ENCODE results near the gene ZBED2. TPM values are rescaled to one million over a fixed set of nuclear protein-coding genes. Genes with fewer than 3 reads are reported as not detected.

Gene ZBED2
- total RNA-seq, 3 donors from 2014 or later, result not detected

GRCh38 chr3:111603679-111604078 is 8.5 kb upstream of the ZBED2 start:
- no peak for TF ChIP-seq CTCF (IDR thresholded peaks at IDR 0.05)
- Histone ChIP-seq H3K36me3 (ENCODE audit: low read depth) (no peaks in the 10 kb centered on the region), H3K4me3 (no peak overlapping the region), H3K4me1 (ENCODE audit: low read depth) (no peaks in the 10 kb centered on the region), H3K9me3 (no peaks in the 10 kb centered on the region)
- ATAC-seq (no peak), DNase-seq (no peak)
- intact Hi-C loops (cut with DNase I, micrococcal nuclease), result no loop called here

DNA sequence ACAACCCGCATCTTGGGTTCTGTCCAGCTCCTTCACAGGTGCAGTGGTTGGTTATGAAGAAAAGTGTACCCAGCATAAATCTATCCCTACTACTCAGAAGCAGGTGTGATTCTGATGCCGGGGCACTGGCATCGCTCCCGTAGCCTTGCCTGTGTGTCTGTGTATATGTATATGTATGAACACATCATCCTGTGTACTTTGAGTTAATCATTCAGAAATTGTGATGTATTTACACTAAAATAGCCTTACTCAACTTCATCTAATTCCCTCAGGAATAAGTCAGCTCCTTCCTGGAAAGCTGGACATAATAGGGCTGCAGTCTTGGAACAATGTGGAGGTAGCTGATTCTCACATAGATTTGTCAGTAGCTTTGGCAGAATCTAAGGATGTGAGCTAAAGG is 6.7 kb upstream of the ZBED2 start:
- Histone ChIP-seq H3K36me3 (ENCODE audit: low read depth) (no peaks in the 10 kb centered on the region), H3K9me3 (no peaks in the 10 kb centered on the region), H3K4me1 (ENCODE audit: low read depth) (no peaks in the 10 kb centered on the region), H3K4me3 (no peak overlapping the region)
- intact Hi-C loops (cut with DNase I, micrococcal nuclease), result no loop called here
- no peak for DNase-seq
- no peak for TF ChIP-seq CTCF (IDR thresholded peaks at IDR 0.05)
- ATAC-seq, result no peak

DNA sequence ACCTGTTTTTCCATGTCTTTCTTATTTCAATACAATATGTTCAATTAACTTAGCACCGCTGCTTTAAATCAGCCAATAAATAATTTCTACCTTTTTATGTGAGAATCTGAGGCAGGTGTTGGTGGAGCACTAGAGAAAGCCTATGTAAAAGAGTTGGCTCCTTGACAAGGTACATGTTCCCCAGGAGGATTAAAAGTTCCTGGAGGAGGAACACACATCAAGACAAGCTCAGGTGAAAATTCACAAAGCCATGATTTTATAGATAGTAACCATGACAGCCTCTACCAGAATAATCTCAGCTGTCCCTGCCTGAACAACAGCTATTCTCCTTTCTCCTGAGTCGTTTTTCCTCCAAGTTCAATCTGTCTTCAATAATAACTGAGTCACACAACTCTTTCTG is 3.4 kb upstream of the ZBED2 start:
- no peak for DNase-seq
- Histone ChIP-seq H3K4me3 (no peak overlapping the region), H3K36me3 (ENCODE audit: low read depth) (no peaks in the 10 kb centered on the region), H3K4me1 (ENCODE audit: low read depth) (no peaks in the 10 kb centered on the region), H3K9me3 (no peaks in the 10 kb centered on the region)
- intact Hi-C loops (cut with DNase I, micrococcal nuclease), result no loop called here
- no peak for ATAC-seq
- TF ChIP-seq CTCF (IDR thresholded peaks at IDR 0.05), result no peak

- no peak for TF ChIP-seq CTCF (IDR thresholded peaks at IDR 0.05)
- no peak overlapping the region for H3K4me3 ChIP-seq
- ATAC-seq, result no peak
- no peaks in the 10 kb centered on the region for H3K9me3 ChIP-seq
- DNase-seq, result no peak
- no peaks in the 10 kb centered on the region for H3K4me1 ChIP-seq (ENCODE audit: low read depth)
- H3K36me3 ChIP-seq (ENCODE audit: low read depth), result no peaks in the 10 kb centered on the region
- intact Hi-C loops (cut with DNase I, micrococcal nuclease), result no loop called here
Observed at GRCh38 chr3:111598139-111598538, 3.0 kb upstream of the ZBED2 start.

DNA sequence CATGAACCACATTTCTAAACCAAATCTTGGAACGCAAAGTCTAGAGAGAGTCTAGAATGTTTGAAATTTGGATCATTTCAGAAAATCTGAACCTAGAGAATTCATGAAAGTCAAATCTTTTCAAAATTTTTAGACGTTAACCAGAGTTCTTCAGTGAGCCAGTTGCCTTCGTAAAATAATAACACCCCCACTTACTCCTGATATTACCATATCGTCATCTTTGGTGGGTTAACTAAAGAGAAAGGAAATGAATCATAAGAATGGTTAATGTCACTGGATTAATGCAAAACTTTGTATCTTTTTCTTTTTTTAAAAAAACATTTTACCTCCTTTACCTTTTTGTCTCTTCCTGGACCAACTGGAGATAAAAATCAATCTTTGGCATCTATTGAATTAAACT is 1.2 kb upstream of the ZBED2 start:
- intact Hi-C loops (cut with DNase I, micrococcal nuclease), result no loop called here
- ATAC-seq (no peak), DNase-seq (no peak)
- Histone ChIP-seq H3K4me3 (no peak overlapping the region), H3K4me1 (ENCODE audit: low read depth) (no peaks in the 10 kb centered on the region), H3K36me3 (ENCODE audit: low read depth) (no peaks in the 10 kb centered on the region), H3K9me3 (no peaks in the 10 kb centered on the region)
- TF ChIP-seq CTCF (IDR thresholded peaks at IDR 0.05), result no peak

DNA sequence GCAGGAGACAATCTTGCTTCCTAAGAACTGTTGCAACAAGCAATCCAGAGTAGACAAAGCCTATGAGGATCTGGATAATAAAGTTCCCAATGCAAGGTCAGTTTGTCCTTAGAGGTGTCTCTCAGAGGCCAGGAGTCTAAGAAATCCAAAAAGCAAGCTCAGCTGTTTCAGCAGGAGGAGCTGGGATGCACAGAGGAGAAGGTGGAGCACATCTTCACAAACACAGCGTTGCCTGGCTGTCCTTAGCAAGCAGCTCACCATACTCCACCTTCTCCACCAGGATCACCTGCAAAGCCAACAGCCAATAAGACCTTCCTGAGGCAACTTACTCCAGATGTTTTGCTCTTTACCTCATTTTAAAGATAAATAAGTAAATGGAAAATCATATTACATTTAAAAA is 365 bp downstream of the ZBED2 start:
- ATAC-seq (no peak), DNase-seq (no peak)
- H3K36me3 ChIP-seq (ENCODE audit: low read depth), result no peaks in the 10 kb centered on the region
- intact Hi-C loops (cut with DNase I, micrococcal nuclease), result no loop called here
- no peak for TF ChIP-seq CTCF (IDR thresholded peaks at IDR 0.05)
- H3K4me1 ChIP-seq (ENCODE audit: low read depth), result no peaks in the 10 kb centered on the region
- H3K4me3 ChIP-seq, result no peak overlapping the region
- no peaks in the 10 kb centered on the region for H3K9me3 ChIP-seq

All from mucosa of descending colon (tissue), 3 donors.